ENCODE results near the gene ATG2A. TPM values are rescaled to one million over a fixed set of nuclear protein-coding genes. Genes with fewer than 3 reads are reported as not detected.

ATG2A gene
- total and polyA plus RNA-seq, 10 of the 15 experiments (the other 5 are each of a cell fraction or from before 2014, with no cell fraction given) = 0.08 to 19.0 (median 4.6) TPM

- ChIA-PET POLR2A (no interaction called here), CTCF (no interaction called here), SMC1A (ENCODE audit: uncharacterized antibody, unreplicated experiment) (no interaction called here), RAD21 (ENCODE audit: unreplicated experiment) (no interaction called here)
- Histone ChIP-seq H3K79me2 (ENCODE audit: control insufficient read depth, insufficient read depth, low read length) (no peaks in the 10 kb centered on the region), H2AFZ (ENCODE audit: control insufficient read depth, low read depth, low read length) (no peak overlapping the region), H3K4me2 (ENCODE audit: control insufficient read depth, insufficient read depth) (no peak overlapping the region), H3K36me3 (ENCODE audit: control insufficient read depth in 2 of 2, insufficient read depth in 2 of 2, low read length in 1 of 2) (no peaks in the 10 kb centered on the region), H4K20me1 (ENCODE audit: control insufficient read depth, insufficient read depth) (no peaks in the 10 kb centered on the region), H3K27ac (ENCODE audit: control insufficient read depth, insufficient read depth) (no peak overlapping the region), H3K9me3 (replicated peaks; ENCODE audit: control insufficient read depth, insufficient read depth, low read length) (no peaks in the 10 kb centered on the region), H3K4me1 (ENCODE audit: control insufficient read depth, insufficient read depth, low read length) (no peaks in the 10 kb centered on the region), H3K27me3 (replicated peaks in 1 of 2; ENCODE audit: control insufficient read depth in 2 of 2, insufficient read depth in 2 of 2, low read length in 1 of 2) (no peaks in the 10 kb centered on the region), H3K9ac (ENCODE audit: control insufficient read depth, insufficient read depth, low read length) (no peak overlapping the region), H3K4me3 (no peak overlapping the region)
- intact Hi-C loops (cut with micrococcal nuclease; ENCODE audit: unreplicated experiment) = no loop called here
- BruUV-seq (replicated peaks) = no TSS peak
- WGBS (ENCODE audit: insufficient coverage, insufficient replicate concordance, low lambda C conversion rate, missing lambda C conversion rate) = 2% methylated on average over 3 of the region's 3 CpGs
- ATAC-seq (no peak), FAIRE-seq (no peak), DNase-seq (ENCODE audit: low read depth, low spot score) (no peak)
- TF ChIP-seq RAD51 (IDR thresholded peaks at IDR 0.05) = no peak
- no peak for TF ChIP-seq E2F4 (IDR thresholded peaks at IDR 0.05; ENCODE audit: low read depth, low read length)
- TF ChIP-seq PRDM15 (CRISPR knock-in tag; IDR thresholded peaks at IDR 0.05) = no peak
- no peak for TF ChIP-seq CHD2 (IDR thresholded peaks at IDR 0.05; ENCODE audit: borderline replicate concordance, low read depth, low read length)
- TF ChIP-seq CBX5 (IDR thresholded peaks at IDR 0.05; ENCODE audit: low read depth) = no peak
- no peak for TF ChIP-seq TCF12 (IDR thresholded peaks at IDR 0.05; ENCODE audit: low read depth, low read length)
- no peak for TF ChIP-seq BACH1 (IDR thresholded peaks at IDR 0.05; ENCODE audit: borderline replicate concordance)
- no peak for TF ChIP-seq EP300 (IDR thresholded peaks at IDR 0.05; ENCODE audit: borderline replicate concordance in 1 of 2, control insufficient read depth in 1 of 2, low read depth in 2 of 2, low read length in 2 of 2)
- no peak for TF ChIP-seq MXI1 (IDR thresholded peaks at IDR 0.05; ENCODE audit: low read depth, low read length)
- TF ChIP-seq MTA2 (IDR thresholded peaks at IDR 0.05; ENCODE audit: low read depth) = no peak
- no peak for TF ChIP-seq HDGF (IDR thresholded peaks at IDR 0.05)
- no peak for TF ChIP-seq PAX8 (IDR thresholded peaks at IDR 0.05)
- no peak for TF ChIP-seq KLF5 (IDR thresholded peaks at IDR 0.05; ENCODE audit: partially characterized antibody)
- TF ChIP-seq YBX1 (IDR thresholded peaks at IDR 0.05) = no peak
- no peak for TF ChIP-seq MYB (IDR thresholded peaks at IDR 0.05; ENCODE audit: borderline replicate concordance, low read depth, low read length)
- TF ChIP-seq MLLT1 (IDR thresholded peaks at IDR 0.05) = no peak
- TF ChIP-seq JUNB (IDR thresholded peaks at IDR 0.05) = no peak
- no peak for TF ChIP-seq POU2F2 (IDR thresholded peaks at IDR 0.05; ENCODE audit: borderline replicate concordance, low read depth, low read length)
- in situ Hi-C loops (cut with MboI) = no loop called here
These were observed 42.5 kb upstream of the ATG2A start for GRCh38 chr11:64959498-64959897.
